ENCODE data around the gene TCF7L1. TPM values are rescaled to one million over a fixed set of nuclear protein-coding genes. Genes with fewer than 3 reads are reported as not detected.
A peak's percentile ranks its signal among the peaks of the same experiment; 100 is the strongest.

Gene TCF7L1
- total and polyA plus RNA-seq, 2 of the 13 experiments (the other 11 are each of a cell fraction or from before 2014, with no cell fraction given), result 0.04 to 0.15 TPM

- TF ChIP-seq ZBTB8A (CRISPR knock-in tag; IDR thresholded peaks at IDR 0.05; ENCODE audit: borderline replicate concordance, low read depth) (no peak), FOXP1 (IDR thresholded peaks at IDR 0.05) (no peak), FOXP1 (CRISPR knock-in tag; IDR thresholded peaks at IDR 0.05) (peak; percentile 73), FOXO1 (CRISPR knock-in tag; IDR thresholded peaks at IDR 0.05) (peak; percentile 61; the same call in 1 of the 2 replicates), JUND (CRISPR knock-in tag; IDR thresholded peaks at IDR 0.05) (no peak), ZNF33B (CRISPR knock-in tag; IDR thresholded peaks at IDR 0.05) (no peak), SMC3 (IDR thresholded peaks at IDR 0.05; ENCODE audit: low read length) (no peak), UBTF (CRISPR knock-in tag; IDR thresholded peaks at IDR 0.05) (peak; percentile 48; the same call in 1 of the 2 replicates), ARID5B (CRISPR knock-in tag; IDR thresholded peaks at IDR 0.05) (0 out of 2 replicates have a peak, but pooled peaks have one; percentile 51), SIX4 (CRISPR knock-in tag; IDR thresholded peaks at IDR 0.05) (peak; percentile 98), GLMP (CRISPR knock-in tag; IDR thresholded peaks at IDR 0.05; ENCODE audit: borderline replicate concordance) (no peak), ZBTB44 (CRISPR knock-in tag; IDR thresholded peaks at IDR 0.05) (no peak), SOX6 (IDR thresholded peaks at IDR 0.05) (no peak), SOX6 (CRISPR knock-in tag; IDR thresholded peaks at IDR 0.05) (peak; percentile 80; the same call in 1 of the 2 replicates), ZNF614 (CRISPR knock-in tag; IDR thresholded peaks at IDR 0.05; ENCODE audit: borderline replicate concordance) (no peak; the same call in 1 of the 2 replicates), ATF3 (CRISPR knock-in tag; IDR thresholded peaks at IDR 0.05) (no peak), ZBTB38 (CRISPR knock-in tag; IDR thresholded peaks at IDR 0.05) (no peak), GLI4 (CRISPR knock-in tag; IDR thresholded peaks at IDR 0.05; ENCODE audit: borderline replicate concordance) (no peak), RBAK (CRISPR knock-in tag; IDR thresholded peaks at IDR 0.05) (no peak)
Measured at GRCh38 chr2:85175369-85176299, 42.4 kb downstream of the TCF7L1 start (continued).

Data from HepG2 (cell line).